Endothelial cell of umbilical vein (primary cell): ENCODE results near the gene RGS2. TPM values are rescaled to one million over a fixed set of nuclear protein-coding genes. Genes with fewer than 3 reads are reported as not detected.

Experiments used
- BruUV-seq: library from RNA; stranded (reverse); fragments of 400-500 nt; replicated peaks from 2 replicates; lab custom pipeline; 2021; lab: Mats Ljungman, UMichigan
- CTCF ChIA-PET: fragments of 300-600, 350-600 bp; sonication (Branson Sonifier 250); formaldehyde crosslinking; loops from one replicate; lab custom pipeline; 2021; ENCODE audit warnings: antibody characterized with exemption, inconsistent platforms; lab: Charles Lee
- POLR2A ChIA-PET: fragments of 300-600, 350-600 bp; sonication (Branson Sonifier 250); formaldehyde crosslinking; loops from one replicate; lab custom pipeline; 2021; ENCODE audit warnings: antibody characterized with exemption, inconsistent platforms; lab: Charles Lee
- DNase-seq: peaks from one replicate; pipeline ENCODE4 v3.0.0-alpha.2; 2011; ENCODE audit warnings: low read depth, low spot score
- FAIRE-seq: peaks from 2 replicates; lab custom pipeline; 2011; peaks lifted over from hg19 to GRCh38; lab: Jason Lieb, UNC
- H2AFZ ChIP-seq: 2 replicates; pipeline ENCODE4 v1.6.0; 2012; ENCODE audit warnings: low read depth, low read length, control low read depth, inconsistent platforms
- H3K27ac ChIP-seq: 2 replicates; pipeline ENCODE4 v1.5.1; 2011; ENCODE audit warnings: low read depth, mild to moderate bottlenecking, control low read depth, low read length, moderate library complexity; ENCODE audit not compliant: insufficient read depth
- H3K27me3 ChIP-seq, 2 experiments: 2 replicates each; pipeline versions ENCODE4 v1.6.0 to v1.6.1; 2011; ENCODE audit warnings: low read length in 2 of 2, mixed read lengths in 1 of 2; ENCODE audit not compliant: control insufficient read depth in 2 of 2, insufficient read depth in 2 of 2
- H3K36me3 ChIP-seq, 2 experiments: 2 replicates in 1 of 2; 3 replicates in 1 of 2; pipeline ENCODE4 v1.5.1; 2011; ENCODE audit warnings: low read length in 2 of 2, mild to moderate bottlenecking in 1 of 2, moderate library complexity in 1 of 2; ENCODE audit not compliant: control insufficient read depth in 2 of 2, insufficient read depth in 2 of 2; ENCODE audit errors: extremely low read depth in 1 of 2
- H3K4me1 ChIP-seq: 3 replicates; pipeline ENCODE4 v1.5.1; 2011; ENCODE audit warnings: mild to moderate bottlenecking, low read length; ENCODE audit not compliant: control insufficient read depth, insufficient read depth; ENCODE audit errors: extremely low read depth
- H3K4me2 ChIP-seq: 2 replicates; pipeline ENCODE4 v1.6.1; 2011; ENCODE audit warnings: low read length, control low read depth, mixed read lengths; ENCODE audit not compliant: insufficient read depth
- H3K4me3 ChIP-seq, 3 experiments: fragments of 200-600 bp in 1 of 3; sonication (generic), shearing (Covaris generic) in 1 of 3; replicated peaks in 1 of 3; 2 replicates each; pipeline ENCODE4 v1.5.1; 2011 to 2016; ENCODE audit warnings: control low read depth in 3 of 3, low read length in 3 of 3, mild to moderate bottlenecking in 2 of 3, inconsistent platforms in 1 of 3, low read depth in 1 of 3, moderate library complexity in 1 of 3; ENCODE audit not compliant: insufficient read depth in 1 of 3
- H3K79me2 ChIP-seq: 2 replicates; pipeline ENCODE4 v1.6.0; 2012; ENCODE audit warnings: low read length, inconsistent platforms; ENCODE audit not compliant: control insufficient read depth, insufficient read depth
- H3K9ac ChIP-seq: replicated peaks from 2 replicates; pipeline ENCODE3; 2011; ENCODE audit warnings: low read length, control low read depth; ENCODE audit not compliant: insufficient read depth; ENCODE audit errors: extremely low read depth
- H3K9me1 ChIP-seq: replicated peaks from 3 replicates; pipeline ENCODE4 v1.6.0; 2011; ENCODE audit warnings: mild to moderate bottlenecking, low read length; ENCODE audit not compliant: control insufficient read depth, insufficient read depth; ENCODE audit errors: extremely low read depth
- H3K9me3 ChIP-seq: replicated peaks from 2 replicates; pipeline ENCODE4 v1.5.1; 2012; ENCODE audit warnings: low read length, inconsistent platforms; ENCODE audit not compliant: control insufficient read depth, insufficient read depth
- H4K20me1 ChIP-seq: replicated peaks from 2 replicates; pipeline ENCODE3; 2011; ENCODE audit warnings: mild to moderate bottlenecking, low read length; ENCODE audit not compliant: control insufficient read depth, insufficient read depth; ENCODE audit errors: extremely low read depth
- EZH2 ChIP-seq: IDR thresholded peaks from 2 replicates; pipeline ENCODE4 v1.6.1; 2012; ENCODE audit warnings: borderline replicate concordance, low read depth, mild to moderate bottlenecking, moderate library complexity, low read length, inconsistent platforms; ENCODE audit not compliant: severe bottlenecking
- FOS ChIP-seq: IDR thresholded peaks from 2 replicates; pipeline ENCODE4 v1.6.1; 2011; ENCODE audit warnings: mild to moderate bottlenecking, low read length, moderate library complexity, borderline replicate concordance; ENCODE audit not compliant: insufficient read depth
- GATA2 ChIP-seq: IDR thresholded peaks from 2 replicates; pipeline ENCODE4 v1.7.0; 2011; ENCODE audit warnings: low read depth, mild to moderate bottlenecking, moderate library complexity, mixed read lengths, low read length; ENCODE audit not compliant: insufficient read length, insufficient read depth
- JUN ChIP-seq: IDR thresholded peaks from 2 replicates; pipeline ENCODE4 v1.6.1; 2011; ENCODE audit warnings: borderline replicate concordance, low read depth; ENCODE audit not compliant: insufficient read length, insufficient read depth
- MYC ChIP-seq: IDR thresholded peaks from one replicate; pipeline ENCODE4 v1.6.1; 2011; ENCODE audit warnings: mild to moderate bottlenecking, low read depth, low read length
- POLR2A ChIP-seq: IDR thresholded peaks from 2 replicates; pipeline ENCODE4 v1.6.1; 2012; ENCODE audit warnings: low read depth, mild to moderate bottlenecking, control low read depth, low read length
- POLR2AphosphoS5 ChIP-seq: IDR thresholded peaks from 2 replicates; pipeline ENCODE4 v1.6.1; 2012; ENCODE audit warnings: low read depth, mild to moderate bottlenecking, control low read depth, low read length, moderate library complexity; ENCODE audit not compliant: insufficient read depth
- dilution Hi-C: fragments of 300-500 bp; cut with MboI; formaldehyde crosslinking; loops from one replicate; pipeline ENCODE4 v1.15.0; 2019; ENCODE audit warnings: low sequenced_read_pairs; ENCODE audit not compliant: extremely low pct_ligation_motif_present
- intact Hi-C: fragments of 100-400 bp; cut with micrococcal nuclease; formaldehyde crosslinking; loops from one replicate; pipeline ENCODE4 v1.10.0; 2022
- polyA plus RNA-seq, 4 experiments: library from polyadenylated mRNA; depleted of rRNA in 3 of 4; stranded (reverse) in 3 of 4; unstranded in 1 of 4; fragments of >200 nt; gene quantifications; 2 replicates each; pipeline versions ENCODE4 v1.2.1 to v1.2.3, GENCODE V29; 2011 to 2012; ENCODE audit warnings: missing spikeins in 1 of 4
- total RNA-seq: library from RNA; stranded (reverse); gene quantifications from 2 replicates; pipeline ENCODE4 v1.2.3, GENCODE V29; 2021
- TF ChIP-seq, protein P1 (sequence below), 2 donors: IDR thresholded peaks; 1 replicate in 1 of 2; 2 replicates in 1 of 2; pipeline ENCODE4 v1.5.1; 2011; ENCODE audit warnings: low read length in 2 of 2, mild to moderate bottlenecking in 2 of 2, moderate library complexity in 2 of 2, control low read depth in 1 of 2, inconsistent platforms in 1 of 2, low read depth in 1 of 2; ENCODE audit not compliant: insufficient read depth in 1 of 2; ENCODE audit errors: extremely low read depth in 1 of 2
- TF ChIP-seq, protein P2 (sequence below): IDR thresholded peaks from 2 replicates; pipeline ENCODE4 v1.6.1; 2011; ENCODE audit not compliant: insufficient read depth, insufficient read length

RGS2 gene
- total and polyA plus RNA-seq, 2 donors (not counting 3 experiments of a cell fraction or from before 2014, with no cell fraction given), result 6.1 to 9.1 TPM

DNA sequence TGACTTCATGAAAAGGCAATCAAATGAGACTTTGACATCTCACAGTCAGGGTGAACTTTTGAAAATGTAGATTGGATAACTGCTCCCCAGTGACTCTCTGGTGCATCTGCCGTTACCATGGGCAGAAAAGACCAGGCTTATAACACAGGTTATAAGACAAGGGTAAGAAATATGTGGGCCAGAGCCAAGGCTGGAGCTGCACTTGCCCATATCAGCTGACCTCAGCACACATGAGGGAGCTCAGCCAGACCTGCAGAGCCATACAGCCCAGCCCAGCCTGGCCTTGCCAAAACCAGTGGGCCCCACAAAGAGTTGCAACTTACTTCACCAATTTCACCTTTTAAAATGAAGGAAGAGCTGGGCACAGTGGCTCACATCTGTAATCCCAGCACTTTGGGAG, 11.7 kb upstream of the RGS2 start:
- H3K9me3 ChIP-seq, result no peaks in the 10 kb centered on the region
- H3K4me2 ChIP-seq, result no peak overlapping the region
- FAIRE-seq (no peak), DNase-seq (no peak)
- H4K20me1 ChIP-seq, result no peaks in the 10 kb centered on the region
- ChIA-PET POLR2A (no interaction called here), CTCF (interaction anchor here (1.2 to 2.2 kb wide), 4 partner anchors 8 to 323 kb away, joined by 3 to 9 read pairs (median 4); no protein-coding TSS in a partner anchor)
- no TSS peak for BruUV-seq
- no peaks in the 10 kb centered on the region for H3K9me1 ChIP-seq
- TF ChIP-seq EZH2 (no peak), POLR2A (no peak), MYC (no peak), POLR2AphosphoS5 (no peak)
- TF ChIP-seq, protein P1, sequence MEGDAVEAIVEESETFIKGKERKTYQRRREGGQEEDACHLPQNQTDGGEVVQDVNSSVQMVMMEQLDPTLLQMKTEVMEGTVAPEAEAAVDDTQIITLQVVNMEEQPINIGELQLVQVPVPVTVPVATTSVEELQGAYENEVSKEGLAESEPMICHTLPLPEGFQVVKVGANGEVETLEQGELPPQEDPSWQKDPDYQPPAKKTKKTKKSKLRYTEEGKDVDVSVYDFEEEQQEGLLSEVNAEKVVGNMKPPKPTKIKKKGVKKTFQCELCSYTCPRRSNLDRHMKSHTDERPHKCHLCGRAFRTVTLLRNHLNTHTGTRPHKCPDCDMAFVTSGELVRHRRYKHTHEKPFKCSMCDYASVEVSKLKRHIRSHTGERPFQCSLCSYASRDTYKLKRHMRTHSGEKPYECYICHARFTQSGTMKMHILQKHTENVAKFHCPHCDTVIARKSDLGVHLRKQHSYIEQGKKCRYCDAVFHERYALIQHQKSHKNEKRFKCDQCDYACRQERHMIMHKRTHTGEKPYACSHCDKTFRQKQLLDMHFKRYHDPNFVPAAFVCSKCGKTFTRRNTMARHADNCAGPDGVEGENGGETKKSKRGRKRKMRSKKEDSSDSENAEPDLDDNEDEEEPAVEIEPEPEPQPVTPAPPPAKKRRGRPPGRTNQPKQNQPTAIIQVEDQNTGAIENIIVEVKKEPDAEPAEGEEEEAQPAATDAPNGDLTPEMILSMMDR (IDR thresholded peaks at IDR 0.05; ENCODE audit: extremely low read depth in 1 of 2, insufficient read depth in 1 of 2, low read depth in 1 of 2, low read length in 2 of 2), result no peak
- H3K9ac ChIP-seq, result no peak overlapping the region
- H3K4me3 ChIP-seq, result no peak overlapping the region
- dilution Hi-C loops (no loop called here), intact Hi-C loops (no loop called here)
- no peaks in the 10 kb centered on the region for H3K4me1 ChIP-seq
- H2AFZ ChIP-seq, result no peak overlapping the region
- no peaks in the 10 kb centered on the region for H3K79me2 ChIP-seq
- H3K36me3 ChIP-seq, result no peaks in the 10 kb centered on the region
- H3K27me3 ChIP-seq, result no peaks in the 10 kb centered on the region
- no peak overlapping the region for H3K27ac ChIP-seq

DNA sequence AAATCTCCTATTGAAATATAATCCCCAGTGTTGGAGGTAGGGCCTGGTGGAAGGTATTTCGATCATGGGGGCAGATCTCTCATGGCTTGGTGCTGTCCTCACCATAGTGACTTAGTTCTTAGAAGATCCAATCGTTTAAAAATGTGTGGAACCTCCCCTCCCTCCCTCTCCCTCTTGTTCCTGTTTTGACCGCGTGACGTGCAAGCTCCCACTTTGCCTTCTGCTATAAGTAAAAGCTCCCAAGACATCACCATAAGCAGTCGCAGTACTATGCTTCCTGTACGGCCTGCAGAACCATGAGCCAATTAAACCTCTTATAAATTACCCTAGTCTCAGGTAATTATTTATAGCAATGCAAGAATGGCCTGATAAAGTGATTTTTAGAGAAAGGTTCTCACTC, 10.9 kb upstream of the RGS2 start:
- POLR2A ChIA-PET, result no interaction called here
- intact Hi-C loops (no loop called here), dilution Hi-C loops (no loop called here)

More for the DNA sequence above, 10.9 kb upstream of the RGS2 start:
- Histone ChIP-seq H3K27ac (no peak overlapping the region), H3K4me3 (no peak overlapping the region), H3K9me3 (no peaks in the 10 kb centered on the region), H2AFZ (no peak overlapping the region), H3K4me2 (no peak overlapping the region), H3K79me2 (no peaks in the 10 kb centered on the region), H3K9me1 (no peaks in the 10 kb centered on the region), H3K36me3 (no peaks in the 10 kb centered on the region), H3K27me3 (no peaks in the 10 kb centered on the region), H4K20me1 (no peaks in the 10 kb centered on the region), H3K9ac (no peak overlapping the region), H3K4me1 (no peaks in the 10 kb centered on the region)
- CTCF ChIA-PET, result interaction anchor here (1.1 to 2.2 kb wide), 5 partner anchors 7 to 324 kb away, joined by 3 to 9 read pairs (median 5); no protein-coding TSS in a partner anchor
- DNase-seq, result no peak
- no peak for FAIRE-seq
- TF ChIP-seq MYC (no peak), POLR2A (no peak), POLR2AphosphoS5 (no peak), JUN (no peak), EZH2 (no peak), GATA2 (no peak), FOS (no peak)
- TF ChIP-seq, protein P2, sequence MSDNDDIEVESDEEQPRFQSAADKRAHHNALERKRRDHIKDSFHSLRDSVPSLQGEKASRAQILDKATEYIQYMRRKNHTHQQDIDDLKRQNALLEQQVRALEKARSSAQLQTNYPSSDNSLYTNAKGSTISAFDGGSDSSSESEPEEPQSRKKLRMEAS, result no peak
- TF ChIP-seq, protein P1 (IDR thresholded peaks at IDR 0.05; ENCODE audit: extremely low read depth in 1 of 2, insufficient read depth in 1 of 2, low read depth in 1 of 2, low read length in 2 of 2), result no peak
- no TSS peak for BruUV-seq
